ENCODE measurements around the gene SUGCT.

Gene SUGCT

GRCh38 chr7:40572810-40573465, 438.1 kb downstream of the SUGCT start:
- TF ChIP-seq EP300 (IDR thresholded peaks at IDR 0.05; ENCODE audit: borderline replicate concordance) (no peak), ZBTB7A (IDR thresholded peaks at IDR 0.05; ENCODE audit: low read depth) (no peak), TAF1 (IDR thresholded peaks at IDR 0.05; ENCODE audit: low read depth) (no peak), TCF12 (IDR thresholded peaks at IDR 0.05; ENCODE audit: low read depth) (no peak), MAX (IDR thresholded peaks at IDR 0.05) (no peak), NFIC (IDR thresholded peaks at IDR 0.05) (no peak)
- TF ChIP-seq, protein P1, sequence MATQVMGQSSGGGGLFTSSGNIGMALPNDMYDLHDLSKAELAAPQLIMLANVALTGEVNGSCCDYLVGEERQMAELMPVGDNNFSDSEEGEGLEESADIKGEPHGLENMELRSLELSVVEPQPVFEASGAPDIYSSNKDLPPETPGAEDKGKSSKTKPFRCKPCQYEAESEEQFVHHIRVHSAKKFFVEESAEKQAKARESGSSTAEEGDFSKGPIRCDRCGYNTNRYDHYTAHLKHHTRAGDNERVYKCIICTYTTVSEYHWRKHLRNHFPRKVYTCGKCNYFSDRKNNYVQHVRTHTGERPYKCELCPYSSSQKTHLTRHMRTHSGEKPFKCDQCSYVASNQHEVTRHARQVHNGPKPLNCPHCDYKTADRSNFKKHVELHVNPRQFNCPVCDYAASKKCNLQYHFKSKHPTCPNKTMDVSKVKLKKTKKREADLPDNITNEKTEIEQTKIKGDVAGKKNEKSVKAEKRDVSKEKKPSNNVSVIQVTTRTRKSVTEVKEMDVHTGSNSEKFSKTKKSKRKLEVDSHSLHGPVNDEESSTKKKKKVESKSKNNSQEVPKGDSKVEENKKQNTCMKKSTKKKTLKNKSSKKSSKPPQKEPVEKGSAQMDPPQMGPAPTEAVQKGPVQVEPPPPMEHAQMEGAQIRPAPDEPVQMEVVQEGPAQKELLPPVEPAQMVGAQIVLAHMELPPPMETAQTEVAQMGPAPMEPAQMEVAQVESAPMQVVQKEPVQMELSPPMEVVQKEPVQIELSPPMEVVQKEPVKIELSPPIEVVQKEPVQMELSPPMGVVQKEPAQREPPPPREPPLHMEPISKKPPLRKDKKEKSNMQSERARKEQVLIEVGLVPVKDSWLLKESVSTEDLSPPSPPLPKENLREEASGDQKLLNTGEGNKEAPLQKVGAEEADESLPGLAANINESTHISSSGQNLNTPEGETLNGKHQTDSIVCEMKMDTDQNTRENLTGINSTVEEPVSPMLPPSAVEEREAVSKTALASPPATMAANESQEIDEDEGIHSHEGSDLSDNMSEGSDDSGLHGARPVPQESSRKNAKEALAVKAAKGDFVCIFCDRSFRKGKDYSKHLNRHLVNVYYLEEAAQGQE (IDR thresholded peaks at IDR 0.05; ENCODE audit: low read depth): no peak

DNA sequence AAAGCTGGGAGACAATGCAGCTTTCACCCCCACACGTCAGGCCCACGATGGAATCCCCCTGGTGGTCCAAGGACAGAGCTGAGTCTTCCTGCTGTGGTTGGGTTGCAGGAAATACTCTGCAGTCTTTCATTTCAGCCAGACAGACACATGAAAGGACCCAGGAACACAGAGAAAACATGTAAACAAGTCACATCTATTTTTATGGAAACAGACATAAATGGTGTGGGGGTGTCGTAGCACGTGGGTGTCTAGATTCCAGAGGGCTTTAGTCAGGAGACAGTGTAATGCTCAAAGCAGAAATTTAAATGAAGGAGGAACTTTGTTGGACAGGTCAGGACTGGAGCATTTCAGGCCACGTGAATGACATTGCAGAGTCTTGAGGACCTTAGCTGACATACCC, 444.6 kb downstream of the SUGCT start:
- TF ChIP-seq ZBTB7A (IDR thresholded peaks at IDR 0.05; ENCODE audit: low read depth): no peak
- TF ChIP-seq RAD21 (IDR thresholded peaks at IDR 0.05; ENCODE audit: low read depth): no peak
- TF ChIP-seq TEAD4 (IDR thresholded peaks at IDR 0.05): no peak
- no peak for TF ChIP-seq TAF1 (IDR thresholded peaks at IDR 0.05; ENCODE audit: low read depth)
- TF ChIP-seq FOXM1 (IDR thresholded peaks at IDR 0.05; ENCODE audit: borderline replicate concordance, low read depth): no peak
- TF ChIP-seq USF1 (IDR thresholded peaks at IDR 0.05): no peak
- TF ChIP-seq TCF12 (IDR thresholded peaks at IDR 0.05; ENCODE audit: low read depth): no peak
- TF ChIP-seq YY1 (IDR thresholded peaks at IDR 0.05; ENCODE audit: low read depth): no peak
- no peak for TF ChIP-seq MAX (IDR thresholded peaks at IDR 0.05)
- TF ChIP-seq CEBPB (IDR thresholded peaks at IDR 0.05): no peak
- no peak for TF ChIP-seq NFIC (IDR thresholded peaks at IDR 0.05)
- TF ChIP-seq CREB1 (IDR thresholded peaks at IDR 0.05; ENCODE audit: low read depth): no peak
- TF ChIP-seq EP300 (IDR thresholded peaks at IDR 0.05; ENCODE audit: borderline replicate concordance): no peak
- no peak for TF ChIP-seq EGR1 (IDR thresholded peaks at IDR 0.05)
- TF ChIP-seq, protein P1 (IDR thresholded peaks at IDR 0.05; ENCODE audit: low read depth): no peak

DNA sequence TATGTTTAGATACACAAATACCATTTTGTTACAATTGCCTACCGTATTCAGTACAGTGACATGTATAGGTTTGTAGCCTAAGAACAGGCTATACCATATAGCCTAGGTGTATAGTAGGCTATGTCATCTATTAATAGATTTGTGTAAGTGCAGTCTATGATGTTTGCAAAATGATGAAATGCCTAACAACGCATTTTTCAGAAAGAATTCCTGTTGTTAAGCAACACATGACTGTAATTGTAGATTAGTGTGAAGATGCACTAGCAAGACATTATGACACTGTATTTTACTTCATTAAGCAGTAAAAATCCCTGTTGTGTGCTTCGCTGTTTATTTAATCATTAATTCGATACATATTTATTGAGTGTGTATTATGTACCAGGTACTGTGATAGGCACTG, 446.0 kb downstream of the SUGCT start:
- TF ChIP-seq TCF12 (IDR thresholded peaks at IDR 0.05; ENCODE audit: low read depth) (no peak), ZBTB7A (IDR thresholded peaks at IDR 0.05; ENCODE audit: low read depth) (no peak), NFIC (IDR thresholded peaks at IDR 0.05) (no peak), CEBPB (IDR thresholded peaks at IDR 0.05) (no peak), FOXM1 (IDR thresholded peaks at IDR 0.05; ENCODE audit: borderline replicate concordance, low read depth) (no peak), USF1 (IDR thresholded peaks at IDR 0.05) (no peak), EP300 (IDR thresholded peaks at IDR 0.05; ENCODE audit: borderline replicate concordance) (no peak), TAF1 (IDR thresholded peaks at IDR 0.05; ENCODE audit: low read depth) (no peak)

DNA sequence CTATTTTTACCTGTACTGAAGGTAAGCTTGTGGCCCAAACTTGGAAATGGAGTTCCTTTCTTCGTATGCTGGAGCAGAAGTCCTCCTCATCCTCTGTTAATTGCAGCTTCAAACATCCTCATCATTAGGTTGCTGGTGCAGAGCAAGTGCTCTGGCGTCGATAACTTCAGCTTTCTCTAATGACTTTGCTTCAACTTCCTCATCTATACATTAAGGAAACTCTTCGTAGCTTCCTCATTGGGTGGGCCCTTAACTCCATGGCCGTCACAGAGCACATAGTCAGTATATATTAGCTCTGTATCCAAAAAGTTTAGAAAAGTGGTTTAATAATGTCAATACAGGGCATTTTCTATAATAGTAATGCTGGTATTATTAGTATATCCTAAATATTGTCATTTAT, 447.7 kb downstream of the SUGCT start:
- TF ChIP-seq CREB1 (IDR thresholded peaks at IDR 0.05; ENCODE audit: low read depth): no peak

- TF ChIP-seq MAX (IDR thresholded peaks at IDR 0.05): no peak
- TF ChIP-seq RAD21 (IDR thresholded peaks at IDR 0.05; ENCODE audit: low read depth): no peak
- TF ChIP-seq TEAD4 (IDR thresholded peaks at IDR 0.05): no peak
- TF ChIP-seq, protein P1 (IDR thresholded peaks at IDR 0.05; ENCODE audit: low read depth): no peak
- TF ChIP-seq FOXM1 (IDR thresholded peaks at IDR 0.05; ENCODE audit: borderline replicate concordance, low read depth): no peak
- TF ChIP-seq NFIC (IDR thresholded peaks at IDR 0.05): no peak
- no peak for TF ChIP-seq USF1 (IDR thresholded peaks at IDR 0.05)
- no peak for TF ChIP-seq CREB1 (IDR thresholded peaks at IDR 0.05; ENCODE audit: low read depth)
- TF ChIP-seq TCF12 (IDR thresholded peaks at IDR 0.05; ENCODE audit: low read depth): no peak
- TF ChIP-seq ZBTB7A (IDR thresholded peaks at IDR 0.05; ENCODE audit: low read depth): no peak
- no peak for TF ChIP-seq EGR1 (IDR thresholded peaks at IDR 0.05)
- TF ChIP-seq TAF1 (IDR thresholded peaks at IDR 0.05; ENCODE audit: low read depth): no peak
- no peak for TF ChIP-seq EP300 (IDR thresholded peaks at IDR 0.05; ENCODE audit: borderline replicate concordance)
- TF ChIP-seq CEBPB (IDR thresholded peaks at IDR 0.05): no peak
- no peak for TF ChIP-seq YY1 (IDR thresholded peaks at IDR 0.05; ENCODE audit: low read depth)
Measured at GRCh38 chr7:40583667-40584444, 449.1 kb downstream of the SUGCT start.

All from Ishikawa (cell line).